K562 (cell line): ENCODE measurements around the gene SYNJ2. TPM values are rescaled to one million over a fixed set of nuclear protein-coding genes. Genes with fewer than 3 reads are reported as not detected.
A peak's percentile ranks its signal among the peaks of the same experiment; 100 is the strongest.

Experiments used
- ATAC-seq: fragments of 200-7000 bp; cut with Tn5 transposase; 3 replicates; pipeline ENCODE4 v1.9.1; 2020; ENCODE audit warnings: moderate library complexity
- BruUV-seq: library from RNA; stranded (reverse); fragments of 400-500 nt; replicated peaks from 2 replicates; lab custom pipeline; 2021; lab: Mats Ljungman, UMichigan
- CTCF ChIA-PET: fragments of 300-600 bp; formaldehyde crosslinking; extraction: SDS; loops from one replicate; lab custom pipeline; 2021; ENCODE audit warnings: low intra/inter-chr PET ratio; lab: Yijun Ruan, JAX
- POLR2A ChIA-PET: fragments of 300-600, 350-650 bp; sonication (Branson Sonifier 250); formaldehyde crosslinking; extraction: SDS; loops from one replicate; lab custom pipeline; 2021; ENCODE audit warnings: antibody characterized with exemption, inconsistent platforms; lab: Yijun Ruan, JAX
- DNase-seq, 4 experiments: peaks; one replicate each; pipeline versions ENCODE4 v3.0.0 to v3.0.0-alpha.2; 2011 to 2018; ENCODE audit warnings: low spot score in 3 of 4, mixed read lengths in 3 of 4; ENCODE audit errors: extremely low read depth in 1 of 4
- FAIRE-seq: peaks from 2 replicates; lab custom pipeline; 2011; peaks lifted over from hg19 to GRCh38; lab: Jason Lieb, UNC
- H2AFZ ChIP-seq: 2 replicates; pipeline ENCODE4 v1.6.0; 2011; ENCODE audit warnings: low read depth, low read length, control low read depth, inconsistent platforms
- H3K27ac ChIP-seq: fragments of 200-600 bp; 3 replicates; pipeline ENCODE4 v1.8.0; 2011; ENCODE audit warnings: low read depth, mild to moderate bottlenecking, control low read depth, inconsistent platforms, low read length, moderate library complexity, mixed read lengths; ENCODE audit errors: extremely low read depth
- H3K27me3 ChIP-seq, 2 experiments: fragments of 300-600 bp in 1 of 2; 2 replicates in 1 of 2; 3 replicates in 1 of 2; pipeline versions ENCODE4 v1.6.0 to v1.8.0; 2011; ENCODE audit warnings: inconsistent platforms in 2 of 2, low read length in 2 of 2, mild to moderate bottlenecking in 1 of 2, mixed read lengths in 1 of 2, moderate library complexity in 1 of 2; ENCODE audit not compliant: control insufficient read depth in 2 of 2, insufficient read depth in 2 of 2
- H3K36me3 ChIP-seq: fragments of 300-600 bp; 3 replicates; pipeline ENCODE4 v1.8.0; 2011; ENCODE audit warnings: mild to moderate bottlenecking, low read length, inconsistent platforms; ENCODE audit not compliant: control insufficient read depth, insufficient read depth
- H3K4me1 ChIP-seq, 2 experiments: fragments of 200-600 bp in 1 of 2; replicated peaks in 1 of 2; 2 replicates in 1 of 2; 3 replicates in 1 of 2; pipeline versions ENCODE4 v1.5.1 to v1.8.0; 2011; ENCODE audit warnings: inconsistent platforms in 2 of 2, low read length in 2 of 2, mild to moderate bottlenecking in 1 of 2, mixed read lengths in 1 of 2, moderate library complexity in 1 of 2; ENCODE audit not compliant: control insufficient read depth in 2 of 2, insufficient read depth in 2 of 2
- H3K4me2 ChIP-seq: 2 replicates; pipeline ENCODE4 v1.6.1; 2011; ENCODE audit warnings: low read length, control low read depth, inconsistent platforms, mixed read lengths; ENCODE audit not compliant: insufficient read depth
- H3K4me3 ChIP-seq: fragments of 200-600 bp; sonication (generic), shearing (Covaris generic); 2 replicates; pipeline ENCODE4 v1.5.1; 2016; ENCODE audit warnings: control low read depth, inconsistent platforms
- H3K79me2 ChIP-seq: fragments of 200-600 bp; 3 replicates; pipeline ENCODE4 v1.8.0; 2011; ENCODE audit warnings: low read length, inconsistent platforms; ENCODE audit not compliant: control insufficient read depth, insufficient read depth
- H3K9ac ChIP-seq, 2 experiments: 2 replicates each; pipeline versions ENCODE4 v1.6.0 to v1.6.1; 2011; ENCODE audit warnings: low read depth in 2 of 2, low read length in 2 of 2, control low read depth in 1 of 2, inconsistent platforms in 1 of 2, mild to moderate bottlenecking in 1 of 2, mixed read lengths in 1 of 2; ENCODE audit not compliant: insufficient read depth in 1 of 2
- H3K9me1 ChIP-seq: one replicate; pipeline ENCODE4 v1.6.0; 2011; ENCODE audit warnings: inconsistent platforms, mild to moderate bottlenecking, low read length, moderate library complexity; ENCODE audit not compliant: control insufficient read depth, insufficient read depth
- H3K9me3 ChIP-seq: replicated peaks from 2 replicates; pipeline ENCODE4 v1.5.1; 2011; ENCODE audit warnings: low read depth, low read length, inconsistent platforms; ENCODE audit not compliant: control insufficient read depth, insufficient read depth
- H4K20me1 ChIP-seq: replicated peaks from 2 replicates; pipeline ENCODE4 v1.6.1; 2011; ENCODE audit warnings: low read length, inconsistent platforms, mixed read lengths; ENCODE audit not compliant: control insufficient read depth, insufficient read depth
- POLR2G ChIP-seq: fragments of 200-400 bp; formaldehyde crosslinking; IDR thresholded peaks from 2 replicates; pipeline ENCODE4 v1.6.1; 2017; ENCODE audit warnings: low read depth, mild to moderate bottlenecking, antibody characterized with exemption, low read length, moderate library complexity
- ZC3H8 ChIP-seq: fragments of 450-650 bp; IDR thresholded peaks from 2 replicates; pipeline ENCODE4 v1.6.1; 2017
- ZNF668 ChIP-seq: fragments of 250-450 bp; sonication (Bioruptor Pico); IDR thresholded peaks from 2 replicates; pipeline ENCODE4 v1.8.0; 2022; ENCODE audit warnings: mild to moderate bottlenecking, inconsistent platforms
- WGBS: fragments of 100-300 bp; shearing (Covaris generic); methylation state at CpG from one replicate; pipeline ENCODE4 v1.1.6; 2016; ENCODE audit warnings: low coverage, mixed read lengths; ENCODE audit not compliant: insufficient coverage; ENCODE audit errors: missing lambda C conversion rate; 5-methylcytosine and 5-hydroxymethylcytosine counted together
- in situ Hi-C: fragments of 300-500 bp; cut with MboI; formaldehyde crosslinking; loops from 4 replicates; pipeline ENCODE4 v1.15.0; 2018; ENCODE audit warnings: inconsistent platforms, mixed read lengths
- intact Hi-C: fragments of 100-400 bp; cut with micrococcal nuclease; formaldehyde crosslinking; loops from 2 replicates; pipeline ENCODE4 v1.14.2; 2022
- polyA plus RNA-seq, 8 experiments: library from polyadenylated mRNA; depleted of rRNA in 4 of 8; stranded (reverse) in 5 of 8; unstranded in 3 of 8; fragments of >200 nt; fragmentation: Nextera tagmentation in 2 of 8; fragmentation: Illumina TruSeq in 1 of 8; extraction: Ambion mirVana in 2 of 8; extraction: Trizol in 1 of 8; gene quantifications; 2 replicates each; pipeline versions ENCODE4 v1.2.1 to v1.2.3, GENCODE V29; 2011 to 2014; ENCODE audit warnings: inconsistent platforms in 1 of 8, missing spikeins in 1 of 8
- total RNA-seq, 7 experiments: library from RNA; depleted of rRNA in 6 of 7; stranded (reverse); fragments of >200 nt in 6 of 7; fragmentation: Illumina TruSeq in 2 of 7; extraction: Trizol in 2 of 7; gene quantifications; 2 replicates each; pipeline versions ENCODE4 v1.2.1 to v1.2.3, GENCODE V29; 2011 to 2021; ENCODE audit warnings: low replicate concordance in 1 of 7

The SYNJ2 gene
- total and polyA plus RNA-seq, 9 of the 15 experiments (the other 6 are each of a cell fraction or from before 2014, with no cell fraction given): 3.0 to 27.7 (median 17.8) TPM

DNA sequence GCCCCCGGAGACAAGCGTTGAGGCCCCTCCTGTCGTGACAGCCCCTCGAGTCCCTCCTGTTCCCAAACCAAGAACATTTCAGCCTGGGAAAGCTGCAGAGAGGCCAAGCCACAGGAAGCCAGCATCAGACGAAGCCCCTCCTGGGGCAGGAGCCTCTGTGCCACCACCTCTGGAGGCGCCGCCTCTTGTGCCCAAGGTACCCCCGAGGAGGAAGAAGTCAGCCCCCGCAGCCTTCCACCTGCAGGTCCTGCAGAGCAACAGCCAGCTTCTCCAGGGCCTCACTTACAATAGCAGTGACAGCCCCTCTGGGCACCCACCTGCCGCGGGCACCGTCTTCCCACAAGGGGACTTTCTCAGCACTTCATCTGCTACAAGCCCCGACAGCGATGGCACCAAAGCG is 114.0 kb downstream of the SYNJ2 start:
- BruUV-seq: no TSS peak
- POLR2A ChIA-PET: interaction anchor here (1.5 to 1.7 kb wide), 3 partner anchors 9 to 18 kb away, joined by 4 to 7 read pairs (median 5); no protein-coding TSS in a partner anchor
- ATAC-seq (no peak), FAIRE-seq (no peak), DNase-seq (no peak)
- in situ Hi-C loops (no loop called here), intact Hi-C loops (no loop called here)
- 0 out of 2 replicates have a peak, but pooled peaks have one; percentile 22 for TF ChIP-seq POLR2G
- no peak for TF ChIP-seq ZNF668 (CRISPR knock-in tag)
- CTCF ChIA-PET: no interaction called here
- Histone ChIP-seq H4K20me1 (0 out of 2 replicates have a peak, but pooled peaks cover 3% of the 10 kb centered on the region), H2AFZ (no peak overlapping the region), H3K27me3 (no peaks in the 10 kb centered on the region), H3K79me2 (no peaks in the 10 kb centered on the region), H3K9me1 (no peaks in the 10 kb centered on the region), H3K4me2 (no peak overlapping the region), H3K4me3 (no peak overlapping the region), H3K9me3 (no peaks in the 10 kb centered on the region), H3K4me1 (no peaks in the 10 kb centered on the region), H3K27ac (no peak overlapping the region), H3K36me3 (peaks cover 42% of the 10 kb centered on the region; the same call in 2 of the 3 replicates), H3K9ac (no peak overlapping the region)
- WGBS: 90% methylated on average over 15 of the region's 15 CpGs

DNA sequence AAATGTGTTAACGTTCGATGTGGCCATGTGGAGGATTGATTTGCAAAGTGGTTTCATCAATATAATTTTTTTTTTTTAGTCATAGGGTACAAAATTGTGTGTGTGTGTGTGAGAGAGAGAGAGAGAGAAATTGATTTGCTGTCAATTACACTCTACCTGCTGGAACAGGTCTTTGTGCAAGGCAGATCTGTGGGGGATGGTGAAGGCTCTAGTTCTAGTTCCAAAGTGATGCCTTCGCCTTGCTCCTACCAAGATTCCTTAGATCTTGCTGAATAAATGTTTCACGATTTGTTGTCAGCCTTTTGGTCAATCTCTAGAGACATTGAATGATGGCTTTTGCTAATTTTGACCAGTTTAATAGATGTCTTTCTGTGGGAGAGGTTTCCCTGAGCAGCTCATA is 121.6 kb downstream of the SYNJ2 start:
- FAIRE-seq (no peak), DNase-seq (no peak), ATAC-seq (no peak)
- Histone ChIP-seq H3K9me1 (no peaks in the 10 kb centered on the region), H3K9ac (no peak overlapping the region), H3K9me3 (no peaks in the 10 kb centered on the region), H2AFZ (no peak overlapping the region), H3K79me2 (no peaks in the 10 kb centered on the region), H3K27me3 (no peaks in the 10 kb centered on the region), H3K4me1 (no peaks in the 10 kb centered on the region), H3K36me3 (no peaks in the 10 kb centered on the region), H3K4me2 (no peak overlapping the region), H3K27ac (no peak overlapping the region), H3K4me3 (no peak overlapping the region), H4K20me1 (no peaks in the 10 kb centered on the region)
- in situ Hi-C loops: no loop called here
- no peak for TF ChIP-seq ZC3H8
- 63% methylated on average over 4 of the region's 4 CpGs for WGBS
- no TSS peak for BruUV-seq
- POLR2A ChIA-PET: no interaction called here
- intact Hi-C loops: no loop called here
- CTCF ChIA-PET: no interaction called here
